Measurements from ENCODE around the gene PGF.

The PGF gene

DNA sequence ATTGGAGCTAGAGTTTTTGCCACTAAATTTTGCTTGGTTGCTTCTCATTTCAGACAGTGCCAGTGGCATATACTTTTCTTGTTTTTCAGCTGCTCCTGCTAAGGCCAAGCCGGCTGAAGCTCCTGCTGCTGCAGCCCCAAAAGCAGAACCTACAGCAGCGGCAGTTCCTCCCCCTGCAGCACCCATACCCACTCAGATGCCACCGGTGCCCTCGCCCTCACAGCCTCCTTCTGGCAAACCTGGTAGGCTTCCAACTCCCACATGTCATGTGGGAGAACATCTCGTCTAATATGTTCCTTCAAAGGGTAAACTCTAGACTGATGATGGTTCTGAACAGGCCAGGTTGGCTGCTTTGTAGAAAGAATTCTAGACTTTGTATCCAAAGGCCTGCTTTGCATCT, 62.7 kb downstream of the PGF start:
- DNase-seq, result no peak

DNA sequence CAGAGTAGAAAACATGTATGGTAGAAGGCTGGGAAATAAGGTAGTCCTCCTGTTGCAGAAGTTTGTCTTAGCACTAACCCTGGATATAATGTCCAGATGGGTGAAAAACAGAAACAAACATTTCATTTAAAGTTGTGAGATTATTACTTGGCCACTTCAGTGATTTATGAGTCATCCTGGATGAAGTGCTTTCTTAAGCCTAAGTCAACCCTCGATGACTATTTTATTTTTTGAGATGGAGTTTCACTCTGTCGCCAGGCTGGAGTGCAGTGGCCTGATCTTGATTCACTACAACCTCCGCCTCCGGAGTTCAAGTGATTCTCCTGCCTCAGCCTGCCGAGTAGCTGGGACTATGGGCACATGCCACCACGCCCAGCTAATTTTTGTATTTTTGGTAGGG, 63.5 kb downstream of the PGF start:
- no peak for DNase-seq
